IMR-90 (cell line): Measurements from ENCODE around the gene SWAP70. TPM values are rescaled to one million over a fixed set of nuclear protein-coding genes. Genes with fewer than 3 reads are reported as not detected.

Source experiments
- ATAC-seq: fragments of 200-7000 bp; cut with Tn5 transposase; 2 replicates; pipeline ENCODE4 v1.9.1; 2020; ENCODE audit warnings: low read depth, mild to moderate bottlenecking, moderate library complexity
- BruUV-seq: library from RNA; stranded (reverse); fragments of 400-500 nt; replicated peaks from 2 replicates; lab custom pipeline; 2021; lab: Mats Ljungman, UMichigan
- CTCF ChIA-PET: fragments of 300-600 bp; formaldehyde crosslinking; extraction: SDS; loops from one replicate; lab custom pipeline; 2021; ENCODE audit warnings: antibody characterized with exemption; lab: Yijun Ruan, JAX
- POLR2A ChIA-PET: fragments of 300-600 bp; sonication (Branson Sonifier 250); formaldehyde crosslinking; loops from one replicate; lab custom pipeline; 2022; ENCODE audit warnings: antibody characterized with exemption; ENCODE audit not compliant: unreplicated experiment; lab: Charles Lee
- DNase-seq: peaks from one replicate; pipeline ENCODE4 v3.0.0; 2013
- H2AFZ ChIP-seq: replicated peaks from 2 replicates; pipeline ENCODE3; 2013; ENCODE audit warnings: low read length, mild to moderate bottlenecking; ENCODE audit not compliant: poor library complexity
- H2AK5ac ChIP-seq: 2 replicates; pipeline ENCODE4 v1.6.1; 2013; ENCODE audit warnings: low read depth, low read length, inconsistent platforms
- H2AK9ac ChIP-seq: replicated peaks from 2 replicates; pipeline ENCODE3; 2013; ENCODE audit warnings: mild to moderate bottlenecking, low read depth, low read length, moderate library complexity; ENCODE audit not compliant: poor library complexity
- H2BK120ac ChIP-seq: 2 replicates; pipeline ENCODE4 v1.6.1; 2013; ENCODE audit warnings: low read depth, low read length, inconsistent platforms
- H2BK15ac ChIP-seq: 3 replicates; pipeline ENCODE4 v1.6.1; 2013; ENCODE audit warnings: low read depth, low read length, inconsistent platforms
- H2BK20ac ChIP-seq: 2 replicates; pipeline ENCODE4 v1.6.1; 2013; ENCODE audit warnings: low read depth, mild to moderate bottlenecking, inconsistent platforms, low read length, moderate library complexity
- H2BK5ac ChIP-seq: 2 replicates; pipeline ENCODE4 v1.6.1; 2013; ENCODE audit warnings: mild to moderate bottlenecking, low read depth, low read length, inconsistent platforms; ENCODE audit not compliant: poor library complexity, severe bottlenecking
- H3K14ac ChIP-seq: replicated peaks from 2 replicates; pipeline ENCODE4 v1.6.1; 2013; ENCODE audit warnings: low read depth, low read length, inconsistent platforms
- H3K18ac ChIP-seq: 2 replicates; pipeline ENCODE4 v1.6.1; 2013; ENCODE audit warnings: low read depth, low read length, control low read depth
- H3K23ac ChIP-seq: 2 replicates; pipeline ENCODE4 v1.6.1; 2013; ENCODE audit warnings: low read depth, low read length, inconsistent platforms
- H3K27ac ChIP-seq: 2 replicates; pipeline ENCODE4 v1.5.1; 2013; ENCODE audit warnings: mild to moderate bottlenecking, control low read depth, low read length; ENCODE audit not compliant: insufficient read depth
- H3K27me3 ChIP-seq: 2 replicates; pipeline ENCODE4 v1.6.1; 2013; ENCODE audit warnings: low read length; ENCODE audit not compliant: control insufficient read depth, insufficient read depth
- H3K36me3 ChIP-seq: 2 replicates; pipeline ENCODE4 v1.6.1; 2013; ENCODE audit warnings: low read length, mixed read lengths; ENCODE audit not compliant: control insufficient read depth, insufficient read depth
- H3K4ac ChIP-seq: 2 replicates; pipeline ENCODE4 v1.6.1; 2013; ENCODE audit warnings: low read depth, low read length, inconsistent platforms
- H3K4me1 ChIP-seq: 2 replicates; pipeline ENCODE4 v1.6.1; 2013; ENCODE audit warnings: low read length, mixed read lengths; ENCODE audit not compliant: control insufficient read depth, insufficient read depth
- H3K4me2 ChIP-seq: 2 replicates; pipeline ENCODE4 v1.6.1; 2013; ENCODE audit warnings: low read depth, mild to moderate bottlenecking, control low read depth, low read length, moderate library complexity
- H3K4me3 ChIP-seq: 2 replicates; pipeline ENCODE4 v1.5.1; 2013; ENCODE audit warnings: low read depth, mild to moderate bottlenecking, control low read depth, low read length, moderate library complexity; ENCODE audit not compliant: insufficient read depth
- H3K56ac ChIP-seq: 2 replicates; pipeline ENCODE4 v1.6.1; 2013; ENCODE audit warnings: low read length, inconsistent platforms; ENCODE audit not compliant: insufficient read depth; ENCODE audit errors: extremely low read depth
- H3K79me1 ChIP-seq, 2 experiments: 2 replicates each; pipeline ENCODE4 v1.6.1; 2013; ENCODE audit warnings: low read length in 2 of 2, inconsistent platforms in 1 of 2, low read depth in 1 of 2
- H3K9ac ChIP-seq: 2 replicates; pipeline ENCODE4 v1.6.1; 2013; ENCODE audit warnings: low read depth, low read length, control low read depth
- H3K9me1 ChIP-seq: 2 replicates; pipeline ENCODE4 v1.6.1; 2013; ENCODE audit warnings: low read length, inconsistent platforms; ENCODE audit not compliant: insufficient read depth
- H3K9me3 ChIP-seq: 2 replicates; pipeline ENCODE4 v1.6.1; 2013; ENCODE audit warnings: low read length; ENCODE audit not compliant: control insufficient read depth, insufficient read depth
- H4K20me1 ChIP-seq: 2 replicates; pipeline ENCODE4 v1.6.1; 2013; ENCODE audit warnings: low read length, inconsistent platforms; ENCODE audit not compliant: insufficient read depth
- H4K5ac ChIP-seq: 2 replicates; pipeline ENCODE4 v1.6.1; 2013; ENCODE audit warnings: mild to moderate bottlenecking, low read depth, low read length, control low read depth
- H4K8ac ChIP-seq, 2 experiments: 2 replicates each; pipeline ENCODE4 v1.6.1; 2013; ENCODE audit warnings: low read depth in 2 of 2, low read length in 2 of 2, control low read depth in 1 of 2, inconsistent platforms in 1 of 2
- H4K91ac ChIP-seq: 2 replicates; pipeline ENCODE4 v1.6.1; 2013; ENCODE audit warnings: low read depth, low read length, inconsistent platforms; ENCODE audit not compliant: insufficient read depth
- BHLHE40 ChIP-seq: fragments of 150-350 bp; IDR thresholded peaks from 2 replicates; pipeline ENCODE4 v1.6.1; 2016; ENCODE audit warnings: mild to moderate bottlenecking, low read depth, low read length
- CTCF ChIP-seq: conservative IDR thresholded peaks from 2 replicates; pipeline ENCODE4 v1.5.1; 2012; ENCODE audit warnings: mild to moderate bottlenecking, low read depth, low read length, improper control_type of control experiment
- ELK1 ChIP-seq: fragments of 150-350 bp; IDR thresholded peaks from 2 replicates; pipeline ENCODE4 v1.6.1; 2016; ENCODE audit warnings: low read depth, mild to moderate bottlenecking, low read length, moderate library complexity, borderline replicate concordance
- FOS ChIP-seq: fragments of 150-350 bp; IDR thresholded peaks from 2 replicates; pipeline ENCODE4 v1.6.1; 2016; ENCODE audit warnings: low read depth, low read length
- MAZ ChIP-seq: IDR thresholded peaks from 2 replicates; pipeline ENCODE4 v1.6.1; 2012; ENCODE audit warnings: low read depth, mild to moderate bottlenecking, low read length, improper control_type of control experiment, moderate library complexity, borderline replicate concordance
- MXI1 ChIP-seq: IDR thresholded peaks from 2 replicates; pipeline ENCODE4 v1.6.1; 2012; ENCODE audit warnings: low read depth, mild to moderate bottlenecking, low read length, moderate library complexity, borderline replicate concordance
- POLR2A ChIP-seq: IDR thresholded peaks from 2 replicates; pipeline ENCODE4 v1.6.1; 2012; ENCODE audit warnings: mild to moderate bottlenecking, low read depth, low read length
- RCOR1 ChIP-seq: IDR thresholded peaks from 2 replicates; pipeline ENCODE4 v1.6.1; 2012; ENCODE audit warnings: mild to moderate bottlenecking, low read length, improper control_type of control experiment; ENCODE audit not compliant: insufficient replicate concordance
- RFX5 ChIP-seq: IDR thresholded peaks from 2 replicates; pipeline ENCODE4 v1.8.0; 2012; ENCODE audit warnings: low read depth, mild to moderate bottlenecking, low read length, moderate library complexity
- SMC3 ChIP-seq: fragments of 150-350 bp; IDR thresholded peaks from 2 replicates; pipeline ENCODE4 v1.6.1; 2016; ENCODE audit warnings: low read depth, mild to moderate bottlenecking, antibody characterized with exemption, low read length, moderate library complexity
- WGBS, 2 experiments: methylation state at CpG; one replicate each; pipeline versions ENCODE4 v1.1.5 to v1.1.7; 2013; ENCODE audit warnings: missing lambda C conversion rate in 2 of 2; ENCODE audit not compliant: insufficient read length in 1 of 2; ENCODE audit errors: extremely low coverage in 2 of 2; 5-methylcytosine and 5-hydroxymethylcytosine counted together
- dilution Hi-C: fragments of 300-500 bp; cut with HindIII; formaldehyde crosslinking; loops from one replicate; pipeline ENCODE4 v1.14.3; 2018; ENCODE audit warnings: low sequenced_read_pairs; ENCODE audit not compliant: unreplicated experiment
- in situ Hi-C: fragments of 300-500 bp; cut with MboI; formaldehyde crosslinking; loops from 3 replicates; pipeline ENCODE4 v1.14.3; 2019; ENCODE audit warnings: low sequenced_read_pairs, inconsistent platforms, mixed read lengths
- intact Hi-C: fragments of 100-400 bp; cut with micrococcal nuclease; formaldehyde crosslinking; loops from 2 replicates; pipeline ENCODE4 v1.10.0; 2022
- polyA plus RNA-seq, 3 experiments: library from polyadenylated mRNA; depleted of rRNA; stranded (reverse); fragments of >200 nt; gene quantifications; 2 replicates each; pipeline ENCODE4 v1.2.3, GENCODE V29; 2012; ENCODE audit warnings: low replicate concordance in 1 of 3
- total RNA-seq: library from RNA; depleted of rRNA; stranded (reverse); fragments of >200 nt; gene quantifications from 2 replicates; pipeline ENCODE4 v1.2.3, GENCODE V29; 2012
- TF ChIP-seq, protein P1 (sequence below): fragments of 150-350 bp; IDR thresholded peaks from 2 replicates; pipeline ENCODE4 v1.6.1; 2017; ENCODE audit warnings: mild to moderate bottlenecking, antibody characterized with exemption, low read length, low read depth

Gene SWAP70
- total and polyA plus RNA-seq, 2 of the 4 experiments (the other 2 are of a cell fraction): 15.5 to 19.9 TPM

DNA sequence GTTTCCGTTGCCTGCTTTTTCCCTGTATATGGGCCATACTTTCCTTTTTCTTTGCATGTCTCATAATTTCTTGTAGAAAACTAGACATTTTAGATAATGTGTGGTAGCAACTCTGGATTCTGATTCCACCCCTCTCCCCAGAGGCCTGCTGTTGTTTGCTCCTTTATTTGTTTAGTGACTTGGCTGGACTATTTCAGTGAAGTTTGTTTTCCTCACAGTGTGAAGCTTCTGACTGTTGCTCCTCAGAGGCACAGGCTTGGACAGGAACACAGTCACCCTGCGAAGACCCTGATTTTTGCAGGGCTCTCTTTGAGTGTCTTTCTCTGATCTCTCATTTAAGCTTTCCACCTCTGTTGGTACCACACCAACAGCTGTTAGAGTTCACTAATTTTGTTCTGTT is 72.5 kb downstream of the SWAP70 start:
- Histone ChIP-seq H2BK5ac (no peak overlapping the region), H4K20me1 (no peaks in the 10 kb centered on the region), H3K4ac (no peak overlapping the region), H4K5ac (no peak overlapping the region), H3K9me3 (peaks cover 2% of the 10 kb centered on the region; the same call in 1 of the 2 replicates), H2AK5ac (no peak overlapping the region), H3K18ac (no peak overlapping the region), H2BK120ac (no peak overlapping the region), H3K79me1 (peaks cover 18 to 54% of the 10 kb centered on the region in 2 experiments), H3K36me3 (peaks cover 39% of the 10 kb centered on the region), H2BK15ac (no peak overlapping the region), H3K4me1 (no peaks in the 10 kb centered on the region; the same call in 1 of the 2 replicates), H3K56ac (no peak overlapping the region), H3K9me1 (peaks cover 13% of the 10 kb centered on the region), H3K27me3 (no peaks in the 10 kb centered on the region), H3K14ac (no peak overlapping the region), H2BK20ac (no peak overlapping the region), H2AK9ac (no peak overlapping the region), H3K23ac (no peak overlapping the region), H4K91ac (no peak overlapping the region), H3K4me2 (no peak overlapping the region), H2AFZ (no peak overlapping the region), H3K27ac (no peak overlapping the region), H4K8ac (no peak overlapping the region), H3K9ac (no peak overlapping the region), H3K4me3 (no peak overlapping the region)
- dilution Hi-C loops (no loop called here), in situ Hi-C loops (no loop called here), intact Hi-C loops (no loop called here)
- CTCF ChIA-PET: no interaction called here
- no peak for DNase-seq
- no peak for TF ChIP-seq RCOR1
- no peak for TF ChIP-seq ELK1
- no peak for TF ChIP-seq MAZ
- TF ChIP-seq SMC3: no peak
- TF ChIP-seq FOS: no peak
- no peak for TF ChIP-seq MXI1
- no peak for TF ChIP-seq POLR2A
- TF ChIP-seq, protein P1, sequence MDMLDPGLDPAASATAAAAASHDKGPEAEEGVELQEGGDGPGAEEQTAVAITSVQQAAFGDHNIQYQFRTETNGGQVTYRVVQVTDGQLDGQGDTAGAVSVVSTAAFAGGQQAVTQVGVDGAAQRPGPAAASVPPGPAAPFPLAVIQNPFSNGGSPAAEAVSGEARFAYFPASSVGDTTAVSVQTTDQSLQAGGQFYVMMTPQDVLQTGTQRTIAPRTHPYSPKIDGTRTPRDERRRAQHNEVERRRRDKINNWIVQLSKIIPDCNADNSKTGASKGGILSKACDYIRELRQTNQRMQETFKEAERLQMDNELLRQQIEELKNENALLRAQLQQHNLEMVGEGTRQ: no peak
- no peak for TF ChIP-seq CTCF
- no peak for TF ChIP-seq BHLHE40
- no peak for TF ChIP-seq RFX5
- WGBS, 2 experiments: no CpG with 5 or more reads among the region's 2 CpGs
- BruUV-seq: no TSS peak
- POLR2A ChIA-PET: no interaction called here
- no peak for ATAC-seq
